Omental fat pad (tissue), 4 donors: ENCODE results near the gene SETD1A. TPM values are rescaled to one million over a fixed set of nuclear protein-coding genes. Genes with fewer than 3 reads are reported as not detected.
A peak's percentile ranks its signal among the peaks of the same experiment; 100 is the strongest.

Source experiments
- ATAC-seq: fragments of 150-250 bp; one replicate; pipeline ENCODE4 v1.9.1; 2016; ENCODE audit warnings: mild to moderate bottlenecking, moderate library complexity; ENCODE audit not compliant: low FRiP score
- DNase-seq: peaks from one replicate; pipeline ENCODE4 v3.0.0-alpha.2; 2019; ENCODE audit warnings: low spot score
- small RNA-seq: library from RNA; depleted of rRNA; stranded (forward); fragments of <200 nt; gene quantifications from one replicate; pipeline ENCODE3, GENCODE V24; 2016
- total RNA-seq, 4 donors: library from RNA; depleted of rRNA; stranded (reverse); fragments of >200 nt; gene quantifications; one replicate each; pipeline ENCODE4 v1.1.0, GENCODE V29; 2016
- TF ChIP-seq, protein P1 (sequence below), 3 donors: fragments of 450-650 bp; IDR thresholded peaks; one replicate each; pipeline ENCODE4 v1.5.1; 2016 to 2017; ENCODE audit warnings: antibody characterized with exemption in 3 of 3, mild to moderate bottlenecking in 3 of 3, moderate library complexity in 2 of 3

The SETD1A gene
- total RNA-seq, 4 donors from 2014 or later: 5.3 to 13.6 (median 9.2) TPM

DNA sequence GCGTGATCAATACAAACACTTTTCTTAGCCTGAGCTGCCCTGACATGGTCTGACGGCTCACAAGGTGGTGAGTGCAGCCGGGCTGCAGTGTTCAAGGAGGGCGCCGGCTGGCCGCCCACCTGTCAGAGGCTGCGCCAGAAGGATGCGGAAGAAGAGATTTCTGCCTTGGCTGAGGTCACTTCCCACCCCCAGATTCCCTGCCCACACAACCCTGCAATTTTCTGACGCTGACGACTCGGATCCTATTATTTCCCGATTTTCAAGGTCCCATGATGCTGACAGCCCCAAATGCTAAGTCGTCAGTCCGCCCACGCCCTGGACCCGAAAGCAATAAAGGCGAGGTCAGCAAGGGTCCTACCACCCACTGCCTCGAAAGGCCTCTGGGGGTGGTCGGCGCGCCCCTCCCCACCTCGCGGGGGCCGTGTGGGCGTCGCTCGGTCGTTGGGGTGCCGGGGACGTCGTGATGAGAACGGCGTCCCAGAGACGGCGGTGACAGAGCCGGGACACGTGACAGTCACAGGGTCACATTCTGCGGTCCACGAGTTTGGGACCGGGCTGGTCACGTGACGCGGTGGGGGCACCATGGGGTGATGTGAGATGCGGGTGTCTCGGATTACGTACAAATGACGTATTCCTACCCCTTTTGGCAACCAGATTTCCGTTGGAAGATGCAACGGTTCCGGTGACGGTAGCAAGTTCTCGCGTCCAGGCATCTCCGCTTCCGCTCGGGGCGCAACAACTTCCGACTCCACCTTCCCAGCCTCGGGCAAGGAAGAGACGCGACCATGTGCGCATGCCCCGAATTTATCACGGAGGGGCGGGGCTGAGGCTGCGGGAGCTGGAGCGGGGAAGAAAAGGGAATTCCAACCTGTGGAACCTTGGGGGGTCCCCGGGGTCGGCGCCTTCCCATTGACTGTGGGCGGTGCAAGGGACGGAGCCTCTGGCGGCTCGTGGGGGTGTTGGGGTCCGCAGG is 75.5 kb downstream of the SETD1A start, which contains the start of gene STX4:
Gene STX4 (plus strand): TSS at position 823 of the 973 bp plus-strand sequence. CDS start 248 bp downstream, outside the sequence.
- peak; percentile 90 for ATAC-seq
- TF ChIP-seq, protein P1, sequence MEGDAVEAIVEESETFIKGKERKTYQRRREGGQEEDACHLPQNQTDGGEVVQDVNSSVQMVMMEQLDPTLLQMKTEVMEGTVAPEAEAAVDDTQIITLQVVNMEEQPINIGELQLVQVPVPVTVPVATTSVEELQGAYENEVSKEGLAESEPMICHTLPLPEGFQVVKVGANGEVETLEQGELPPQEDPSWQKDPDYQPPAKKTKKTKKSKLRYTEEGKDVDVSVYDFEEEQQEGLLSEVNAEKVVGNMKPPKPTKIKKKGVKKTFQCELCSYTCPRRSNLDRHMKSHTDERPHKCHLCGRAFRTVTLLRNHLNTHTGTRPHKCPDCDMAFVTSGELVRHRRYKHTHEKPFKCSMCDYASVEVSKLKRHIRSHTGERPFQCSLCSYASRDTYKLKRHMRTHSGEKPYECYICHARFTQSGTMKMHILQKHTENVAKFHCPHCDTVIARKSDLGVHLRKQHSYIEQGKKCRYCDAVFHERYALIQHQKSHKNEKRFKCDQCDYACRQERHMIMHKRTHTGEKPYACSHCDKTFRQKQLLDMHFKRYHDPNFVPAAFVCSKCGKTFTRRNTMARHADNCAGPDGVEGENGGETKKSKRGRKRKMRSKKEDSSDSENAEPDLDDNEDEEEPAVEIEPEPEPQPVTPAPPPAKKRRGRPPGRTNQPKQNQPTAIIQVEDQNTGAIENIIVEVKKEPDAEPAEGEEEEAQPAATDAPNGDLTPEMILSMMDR (IDR thresholded peaks at IDR 0.05): no peak

DNA sequence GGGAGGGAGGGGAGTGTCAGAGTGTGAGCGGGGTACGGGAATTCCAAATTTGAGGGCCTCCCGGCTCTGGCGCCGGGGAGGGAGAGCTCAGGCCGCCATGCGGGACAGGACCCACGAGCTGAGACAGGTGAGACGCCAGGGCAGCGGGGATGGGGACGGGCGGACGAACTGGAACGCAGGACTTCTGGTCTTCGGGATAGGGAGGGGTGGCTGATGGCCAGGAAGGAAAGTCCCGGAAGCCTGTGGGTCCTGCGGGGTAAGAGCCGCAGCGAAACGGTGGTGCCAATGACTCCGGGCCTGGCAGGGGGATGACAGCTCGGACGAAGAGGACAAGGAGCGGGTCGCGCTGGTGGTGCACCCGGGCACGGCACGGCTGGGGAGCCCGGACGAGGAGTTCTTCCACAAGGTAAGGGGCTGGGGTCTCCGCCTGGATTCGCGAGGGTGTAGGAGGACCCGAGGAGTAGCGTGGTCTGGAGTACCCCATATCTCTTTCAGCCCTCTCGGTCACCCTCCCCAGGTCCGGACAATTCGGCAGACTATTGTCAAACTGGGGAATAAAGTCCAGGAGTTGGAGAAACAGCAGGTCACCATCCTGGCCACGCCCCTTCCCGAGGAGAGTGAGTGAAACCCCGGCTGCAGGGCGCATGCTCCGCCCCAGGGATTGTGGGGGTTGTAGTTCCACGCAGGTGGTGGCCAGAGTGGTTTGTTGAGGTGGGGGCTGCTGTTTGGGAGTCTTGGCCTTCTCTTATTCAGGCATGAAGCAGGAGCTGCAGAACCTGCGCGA is 76.3 kb downstream of the SETD1A start:
- peak; percentile 41 for ATAC-seq
- peak; percentile 83 for DNase-seq
- TF ChIP-seq, protein P1 (IDR thresholded peaks at IDR 0.05): no peak

More for the DNA sequence above, 75.5 kb downstream of the SETD1A start, which contains the start of gene STX4:
- peak; percentile 96 for DNase-seq

Small RNAs within 50 kb of the gene (small RNA-seq; reads per million reads assigned to genes)
- not detected for gene AC135048.1

Other genes with a start within 250 kb of the SETD1A start
- 10 to 100 TPM; 25.2 to 34.0 (median 29.4) TPM for gene PHKG2, start 209.3 kb upstream of the SETD1A start, total RNA-seq
- gene CFAP119, start 195.7 kb upstream of the SETD1A start, total RNA-seq: 1 to 10 TPM; 1.4 to 4.8 (median 2.5) TPM
- gene RNF40, start 195.4 kb upstream of the SETD1A start, total RNA-seq: 10 to 100 TPM; 53.9 to 77.7 (median 69.5) TPM
- 10 to 100 TPM in 2 of 4 donors, 1 to 10 TPM in 2; 8.7 to 15.0 (median 11.5) TPM for gene ZNF629, start 170.5 kb upstream of the SETD1A start, total RNA-seq
- gene BCL7C, start 63.7 kb upstream of the SETD1A start, total RNA-seq: 10 to 100 TPM; 17.4 to 37.0 (median 22.2) TPM
- 1 to 10 TPM; 1.7 to 3.5 (median 2.3) TPM for gene CTF1, start 61.1 kb upstream of the SETD1A start, total RNA-seq
- gene FBXL19, start 34.2 kb upstream of the SETD1A start, total RNA-seq: 1 to 10 TPM; 4.7 to 9.1 (median 6.9) TPM
- gene ORAI3, start 8.7 kb upstream of the SETD1A start, total RNA-seq: 10 to 100 TPM; 15.5 to 42.6 (median 33.9) TPM
- 10 to 100 TPM; 23.2 to 45.3 (median 33.0) TPM for gene HSD3B7, start 27.5 kb downstream of the SETD1A start, total RNA-seq
- 1 to 10 TPM in 2 of 4 donors, under 1 TPM in 2; 0.47 to 1.9 (median 1.0) TPM for gene STX1B, start 52.9 kb downstream of the SETD1A start, total RNA-seq
- 10 to 100 TPM; 40.9 to 93.7 (median 66.8) TPM for gene STX4, start 75.8 kb downstream of the SETD1A start, total RNA-seq
- gene ZNF668, start 116.5 kb downstream of the SETD1A start, total RNA-seq: 10 to 100 TPM in 2 of 4 donors, 1 to 10 TPM in 2; 7.4 to 13.9 (median 10.8) TPM
- gene ZNF646, start 116.7 kb downstream of the SETD1A start, total RNA-seq: 10 to 100 TPM in 3 of 4 donors, 1 to 10 TPM in 1; 8.1 to 18.0 (median 11.9) TPM
- 1 to 10 TPM in 2 of 4 donors, under 1 TPM in 2; 0.63 to 2.2 (median 1.3) TPM for gene PRSS53, start 131.2 kb downstream of the SETD1A start, total RNA-seq
- 100 to 1,000 TPM in 2 of 4 donors, 10 to 100 TPM in 2; 85.6 to 128 (median 99.3) TPM for gene VKORC1, start 137.0 kb downstream of the SETD1A start, total RNA-seq
- 10 to 100 TPM; 34.5 to 52.5 (median 43.4) TPM for gene BCKDK, start 150.6 kb downstream of the SETD1A start, total RNA-seq
- 10 to 100 TPM; 39.4 to 72.2 (median 49.1) TPM for gene KAT8, start 159.9 kb downstream of the SETD1A start, total RNA-seq
- gene PRSS8, start 178.0 kb downstream of the SETD1A start, total RNA-seq: 1 to 10 TPM in 2 of 4 donors, under 1 TPM in 1, not detected in 1; 0.31 to 2.6 (median 2.6) TPM
- gene PRSS36, start 192.3 kb downstream of the SETD1A start, total RNA-seq: 1 to 10 TPM; 4.1 to 8.8 (median 6.8) TPM
- 100 to 1,000 TPM in 2 of 4 donors, 10 to 100 TPM in 2; 65.0 to 162 (median 116) TPM for gene FUS, start 222.4 kb downstream of the SETD1A start, total RNA-seq
- gene PYCARD, start 245.0 kb downstream of the SETD1A start, total RNA-seq: 10 to 100 TPM; 25.4 to 50.2 (median 37.8) TPM